Panc1 (cell line): ENCODE data around the gene EFNA5. TPM values are rescaled to one million over a fixed set of nuclear protein-coding genes. Genes with fewer than 3 reads are reported as not detected.

Experiments
- ATAC-seq: fragments of 200-7000 bp; cut with Tn5 transposase; 2 replicates; pipeline ENCODE4 v1.9.1; 2020; ENCODE audit warnings: mild to moderate bottlenecking, moderate library complexity
- BruUV-seq: library from RNA; stranded (reverse); fragments of 400-500 nt; replicated peaks from 2 replicates; lab custom pipeline; 2021; lab: Mats Ljungman, UMichigan
- CTCF ChIA-PET: fragments of 300-600 bp; sonication (Branson Sonifier 250); formaldehyde crosslinking; loops from one replicate; lab custom pipeline; 2022; ENCODE audit warnings: antibody characterized with exemption; lab: Charles Lee
- POLR2A ChIA-PET: fragments of 300-600 bp; sonication (Branson Sonifier 250); formaldehyde crosslinking; loops from one replicate; lab custom pipeline; 2022; ENCODE audit warnings: antibody characterized with exemption; lab: Charles Lee
- DNase-seq: peaks from one replicate; pipeline ENCODE4 v3.0.0-alpha.2; 2010; ENCODE audit warnings: low read depth, low spot score
- H3K27ac ChIP-seq: 2 replicates; pipeline ENCODE4 v1.5.1; 2011; ENCODE audit warnings: mild to moderate bottlenecking, low read length, inconsistent platforms
- H3K27me3 ChIP-seq: fragments of 200-500 bp; sonication (Bioruptor generic); 2 replicates; pipeline ENCODE4 v1.6.0; 2014; ENCODE audit warnings: low read length, inconsistent platforms; ENCODE audit not compliant: control insufficient read depth, insufficient read depth
- H3K36me3 ChIP-seq: fragments of 200-500 bp; sonication (Bioruptor generic); 2 replicates; pipeline ENCODE4 v1.5.1; 2014; ENCODE audit warnings: inconsistent platforms, mild to moderate bottlenecking, low read length, moderate library complexity; ENCODE audit not compliant: control insufficient read depth, insufficient read depth
- H3K4me1 ChIP-seq: 2 replicates; pipeline ENCODE4 v1.5.1; 2011; ENCODE audit warnings: inconsistent platforms, mild to moderate bottlenecking, low read length, moderate library complexity; ENCODE audit not compliant: control insufficient read depth, insufficient read depth
- H3K4me3 ChIP-seq, 2 experiments: 2 replicates each; pipeline ENCODE4 v1.5.1; 2011 to 2012; ENCODE audit warnings: low read depth in 2 of 2, low read length in 2 of 2, mild to moderate bottlenecking in 2 of 2, inconsistent platforms in 1 of 2, moderate library complexity in 1 of 2
- H3K9me3 ChIP-seq: fragments of 200-500 bp; sonication (Bioruptor generic); 2 replicates; pipeline ENCODE4 v1.5.1; 2014; ENCODE audit warnings: low read depth, mild to moderate bottlenecking, inconsistent platforms, low read length, moderate library complexity; ENCODE audit not compliant: control insufficient read depth, insufficient read depth
- CTCF ChIP-seq: fragments of 450-650 bp; IDR thresholded peaks from 2 replicates; pipeline ENCODE4 v1.5.1; 2017; ENCODE audit warnings: mild to moderate bottlenecking
- POLR2AphosphoS5 ChIP-seq: IDR thresholded peaks from 2 replicates; pipeline ENCODE4 v1.6.1; 2012; ENCODE audit warnings: mild to moderate bottlenecking, low read depth, low read length, moderate library complexity
- REST ChIP-seq, 2 experiments: IDR thresholded peaks; 2 replicates each; pipeline ENCODE4 v1.6.1; 2011 to 2012; ENCODE audit warnings: low read depth in 2 of 2, control low read depth in 1 of 2, low read length in 1 of 2, mild to moderate bottlenecking in 1 of 2, moderate library complexity in 1 of 2; ENCODE audit not compliant: insufficient read depth in 1 of 2
- SIN3A ChIP-seq: IDR thresholded peaks from 2 replicates; pipeline ENCODE4 v1.6.1; 2012; ENCODE audit warnings: low read depth, mild to moderate bottlenecking, low read length, moderate library complexity, borderline replicate concordance; ENCODE audit not compliant: insufficient read depth
- TCF7L2 ChIP-seq: IDR thresholded peaks from 2 replicates; pipeline ENCODE4 v1.6.1; 2011; ENCODE audit warnings: mild to moderate bottlenecking, low read depth, low read length, inconsistent platforms
- in situ Hi-C: cut with HindIII; loops from 2 replicates; pipeline ENCODE4 v1.10.0; 2016; ENCODE audit warnings: low sequenced_read_pairs, low pct_unique_long_range_greater_than_20kb
- intact Hi-C: fragments of 100-400 bp; cut with micrococcal nuclease; formaldehyde crosslinking; loops from one replicate; pipeline ENCODE4 v1.10.0; 2022; ENCODE audit not compliant: unreplicated experiment
- total RNA-seq: library from RNA; stranded (reverse); gene quantifications from one replicate; pipeline ENCODE4 v1.2.1, GENCODE V29; 2021; ENCODE audit not compliant: unreplicated experiment

The EFNA5 gene
- total RNA-seq, 1 experiment from 2014 or later = 30.5 TPM

DNA sequence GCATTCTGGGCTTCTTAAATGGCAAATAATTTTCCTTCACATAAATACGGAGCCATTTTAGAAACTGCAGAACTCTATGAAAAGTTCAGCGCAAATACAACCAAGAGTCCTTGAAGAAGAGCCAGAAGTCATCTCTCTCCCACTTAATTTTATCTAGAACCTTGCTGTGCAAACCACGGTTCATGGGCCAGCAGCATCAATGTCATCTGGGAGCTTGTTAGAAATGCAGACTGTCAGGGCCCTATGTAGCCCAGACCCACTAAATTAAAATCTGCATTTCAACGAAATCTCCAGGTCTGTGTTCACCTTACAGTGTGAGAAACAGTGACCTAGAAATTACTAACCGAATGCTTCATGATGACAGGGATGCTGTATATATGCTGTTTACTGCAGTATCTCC lies 12.2 kb downstream of the EFNA5 start:
- Histone ChIP-seq H3K4me1 (peaks cover 10% of the 10 kb centered on the region), H3K4me3 (no peak overlapping the region), H3K9me3 (no peaks in the 10 kb centered on the region), H3K36me3 (no peaks in the 10 kb centered on the region), H3K27ac (no peak overlapping the region), H3K27me3 (no peaks in the 10 kb centered on the region)
- DNase-seq (no peak), ATAC-seq (no peak)
- CTCF ChIA-PET = no interaction called here
- POLR2A ChIA-PET = no interaction called here
- intact Hi-C loops = no loop called here
- in situ Hi-C loops = no loop called here
- no TSS peak for BruUV-seq
- TF ChIP-seq SIN3A = no peak
- no peak for TF ChIP-seq CTCF
- no peak for TF ChIP-seq POLR2AphosphoS5
- TF ChIP-seq REST (IDR thresholded peaks at IDR 0.05; ENCODE audit: insufficient read depth in 1 of 2, low read depth in 2 of 2, low read length in 1 of 2) = no peak
- no peak for TF ChIP-seq TCF7L2

GRCh38 chr5:107655831-107656230 lies 14.9 kb downstream of the EFNA5 start:
- no peak for ATAC-seq
- DNase-seq = no peak
- BruUV-seq = no TSS peak
- Histone ChIP-seq H3K27ac (no peak overlapping the region), H3K36me3 (no peaks in the 10 kb centered on the region), H3K4me3 (no peak overlapping the region), H3K4me1 (peaks cover 10% of the 10 kb centered on the region), H3K9me3 (no peaks in the 10 kb centered on the region), H3K27me3 (no peaks in the 10 kb centered on the region)
- ChIA-PET POLR2A (no interaction called here), CTCF (no interaction called here)
- TF ChIP-seq REST (IDR thresholded peaks at IDR 0.05; ENCODE audit: insufficient read depth in 1 of 2, low read depth in 2 of 2, low read length in 1 of 2) (no peak), CTCF (no peak), SIN3A (no peak), POLR2AphosphoS5 (no peak), TCF7L2 (no peak)
- intact Hi-C loops (no loop called here), in situ Hi-C loops (no loop called here)
